Upper lobe of left lung (tissue), 6 donors: ENCODE data around the gene LARP1B. TPM values are rescaled to one million over a fixed set of nuclear protein-coding genes. Genes with fewer than 3 reads are reported as not detected.

ENCODE experiments used
- ATAC-seq, 2 donors: fragments of 200-7000 bp; cut with Tn5 transposase; one replicate each; pipeline ENCODE4 v1.9.1; 2022; ENCODE audit warnings: mild to moderate bottlenecking in 2 of 2, moderate library complexity in 2 of 2; ENCODE audit not compliant: low FRiP score in 2 of 2
- DNase-seq, 2 donors: peaks; one replicate each; pipeline ENCODE4 v3.0.0-alpha.2; 2019 to 2020
- H3K27ac ChIP-seq, 4 donors: fragments of 200-600 bp; sonication (generic); one replicate each; pipeline ENCODE4 v1.5.1; 2016 to 2019
- H3K27me3 ChIP-seq, 4 donors: fragments of 200-600 bp; sonication (generic); one replicate each; pipeline ENCODE4 v1.5.1; 2017 to 2019
- H3K36me3 ChIP-seq, 4 donors: fragments of 200-600 bp; sonication (generic); one replicate each; pipeline ENCODE4 v1.5.1; 2016 to 2019
- H3K4me1 ChIP-seq, 4 donors: fragments of 200-600 bp; sonication (generic); one replicate each; pipeline ENCODE4 v1.5.1; 2018 to 2019
- H3K4me3 ChIP-seq, 4 donors: fragments of 200-600 bp; sonication (generic); one replicate each; pipeline ENCODE4 v1.5.1; 2017 to 2019; ENCODE audit warnings: mild to moderate bottlenecking in 2 of 4, moderate library complexity in 1 of 4
- H3K9me3 ChIP-seq, 4 donors: fragments of 200-600 bp; sonication (generic); one replicate each; pipeline ENCODE4 v1.5.1; 2018 to 2019
- EP300 ChIP-seq, 4 donors: sonication (generic); formaldehyde crosslinking; IDR thresholded peaks; one replicate each; pipeline ENCODE4 v1.5.1; 2017; ENCODE audit warnings: antibody characterized with exemption in 4 of 4, control low read depth in 2 of 4
- POLR2A ChIP-seq, 4 donors: fragments of 450-650 bp; IDR thresholded peaks; one replicate each; pipeline ENCODE4 v1.5.1; 2016 to 2017; ENCODE audit warnings: antibody characterized with exemption in 4 of 4, mild to moderate bottlenecking in 2 of 4
- POLR2AphosphoS5 ChIP-seq, 2 donors: sonication (generic); formaldehyde crosslinking; IDR thresholded peaks; one replicate each; pipeline ENCODE4 v1.5.1; 2017; ENCODE audit warnings: antibody characterized with exemption in 2 of 2
- WGBS, 2 donors: methylation state at CpG; one replicate each; pipeline ENCODE4 v1.1.5; 2017 to 2018; 5-methylcytosine and 5-hydroxymethylcytosine counted together
- total RNA-seq, 6 donors: library from RNA; depleted of rRNA in 4 of 6; stranded (reverse); fragments of >200 nt in 4 of 6; gene quantifications; one replicate each; pipeline versions ENCODE4 v1.1.0 to v1.2.1, GENCODE V29; 2016 to 2021
- TF ChIP-seq, protein P1 (sequence below), 6 experiments: fragments of 450-650 bp in 4 of 6; fragments of 200-600 bp in 2 of 6; sonication (generic) in 2 of 6; IDR thresholded peaks; one replicate each; pipeline ENCODE4 v1.5.1; 2016 to 2019; ENCODE audit warnings: antibody characterized with exemption in 6 of 6
- donor health status: DM: no; HTN: no; CAD: no; lungs with moderate emphysema.
- donor health status: DM: no; HTN: yes; CAD: no; lungs with severe emphysema.

LARP1B gene
- total RNA-seq, 6 donors from 2014 or later: 13.8 to 41.7 (median 20.7) TPM

DNA sequence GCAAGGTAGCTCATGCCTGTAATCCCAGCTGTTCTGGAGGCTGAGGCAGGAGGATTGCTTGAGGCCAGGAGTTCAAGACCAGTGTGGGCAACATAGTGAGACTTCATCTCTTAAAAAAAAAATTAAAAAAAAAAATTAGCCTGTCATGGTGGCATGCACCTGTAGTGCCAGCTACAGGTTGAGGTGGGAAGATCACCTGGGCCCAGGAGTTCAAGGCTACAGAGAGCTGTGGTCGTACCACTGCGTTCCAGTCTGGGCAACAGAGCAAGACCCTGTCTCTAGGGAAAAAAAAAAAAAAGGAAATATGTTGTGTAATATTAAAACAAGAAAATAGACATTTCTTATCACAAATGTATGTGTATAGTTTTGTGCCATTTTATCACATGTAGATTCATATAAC, 97.8 kb downstream of the LARP1B start:
- TF ChIP-seq POLR2A (IDR thresholded peaks at IDR 0.05) (no peak), EP300 (IDR thresholded peaks at IDR 0.05) (no peak), POLR2AphosphoS5 (IDR thresholded peaks at IDR 0.05) (no peak)
- TF ChIP-seq, protein P1, sequence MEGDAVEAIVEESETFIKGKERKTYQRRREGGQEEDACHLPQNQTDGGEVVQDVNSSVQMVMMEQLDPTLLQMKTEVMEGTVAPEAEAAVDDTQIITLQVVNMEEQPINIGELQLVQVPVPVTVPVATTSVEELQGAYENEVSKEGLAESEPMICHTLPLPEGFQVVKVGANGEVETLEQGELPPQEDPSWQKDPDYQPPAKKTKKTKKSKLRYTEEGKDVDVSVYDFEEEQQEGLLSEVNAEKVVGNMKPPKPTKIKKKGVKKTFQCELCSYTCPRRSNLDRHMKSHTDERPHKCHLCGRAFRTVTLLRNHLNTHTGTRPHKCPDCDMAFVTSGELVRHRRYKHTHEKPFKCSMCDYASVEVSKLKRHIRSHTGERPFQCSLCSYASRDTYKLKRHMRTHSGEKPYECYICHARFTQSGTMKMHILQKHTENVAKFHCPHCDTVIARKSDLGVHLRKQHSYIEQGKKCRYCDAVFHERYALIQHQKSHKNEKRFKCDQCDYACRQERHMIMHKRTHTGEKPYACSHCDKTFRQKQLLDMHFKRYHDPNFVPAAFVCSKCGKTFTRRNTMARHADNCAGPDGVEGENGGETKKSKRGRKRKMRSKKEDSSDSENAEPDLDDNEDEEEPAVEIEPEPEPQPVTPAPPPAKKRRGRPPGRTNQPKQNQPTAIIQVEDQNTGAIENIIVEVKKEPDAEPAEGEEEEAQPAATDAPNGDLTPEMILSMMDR (IDR thresholded peaks at IDR 0.05): no peak
- H3K4me3 ChIP-seq: no peak overlapping the region
- H3K27ac ChIP-seq: no peak overlapping the region
- ATAC-seq (no peak), DNase-seq (no peak)
- no peaks in the 10 kb centered on the region for H3K27me3 ChIP-seq
- H3K36me3 ChIP-seq: peaks cover 0 to 5% (median 0%) of the 10 kb centered on the region in 4 donors
- 94% methylated on average over 2 of the region's 2 CpGs for WGBS, 2 donors
- peaks cover 0 to 3% (median 0%) of the 10 kb centered on the region in 4 donors for H3K4me1 ChIP-seq
- no peaks in the 10 kb centered on the region for H3K9me3 ChIP-seq

GRCh38 chr4:128159967-128160366, 98.9 kb downstream of the LARP1B start:
- ATAC-seq: no peak
- DNase-seq: no peak
- Histone ChIP-seq H3K4me3 (no peak overlapping the region), H3K27me3 (no peaks in the 10 kb centered on the region), H3K36me3 (peaks cover 0 to 5% (median 0%) of the 10 kb centered on the region in 4 donors), H3K4me1 (peaks cover 0 to 3% (median 0%) of the 10 kb centered on the region in 4 donors), H3K27ac (no peak overlapping the region), H3K9me3 (no peaks in the 10 kb centered on the region)
- WGBS, 2 donors: 76 to 78% methylated on average over 2 of the region's 2 CpGs
- TF ChIP-seq EP300 (IDR thresholded peaks at IDR 0.05) (no peak), POLR2AphosphoS5 (IDR thresholded peaks at IDR 0.05) (no peak), POLR2A (IDR thresholded peaks at IDR 0.05) (no peak)
- TF ChIP-seq, protein P1 (IDR thresholded peaks at IDR 0.05): no peak

DNA sequence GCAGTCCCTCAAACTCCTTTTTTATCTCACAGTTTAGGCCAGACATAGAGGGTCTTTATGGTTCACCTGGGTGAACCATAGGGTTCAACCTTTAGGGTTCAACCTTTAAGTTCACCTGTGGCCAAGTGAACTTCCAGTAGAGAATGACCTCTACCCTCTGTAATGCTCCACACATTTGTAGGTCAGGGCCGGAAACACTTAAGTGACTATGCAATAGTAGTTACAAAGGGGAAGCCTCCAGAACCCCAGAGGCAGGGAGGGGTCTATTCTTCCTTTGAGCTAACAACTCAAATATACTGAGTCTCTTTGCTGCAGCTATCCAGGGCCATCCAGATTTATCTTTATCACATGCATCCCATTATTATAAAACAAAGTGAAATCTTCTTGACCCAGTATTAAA, 100.0 kb downstream of the LARP1B start:
- WGBS, 2 donors: 77 to 80% methylated on average over 1 of the region's 1 CpG
- DNase-seq (no peak), ATAC-seq (no peak)
- Histone ChIP-seq H3K4me3 (no peak overlapping the region), H3K9me3 (no peaks in the 10 kb centered on the region), H3K27ac (no peak overlapping the region), H3K36me3 (no peaks in the 10 kb centered on the region), H3K4me1 (peaks cover 0 to 3% (median 0%) of the 10 kb centered on the region in 4 donors), H3K27me3 (no peaks in the 10 kb centered on the region)
- TF ChIP-seq POLR2AphosphoS5 (IDR thresholded peaks at IDR 0.05) (no peak), EP300 (IDR thresholded peaks at IDR 0.05) (no peak), POLR2A (IDR thresholded peaks at IDR 0.05) (no peak)
- TF ChIP-seq, protein P1 (IDR thresholded peaks at IDR 0.05): no peak

- ATAC-seq (no peak), DNase-seq (no peak)
- 86 to 97% methylated on average over 1 of the region's 1 CpG for WGBS, 2 donors
These were observed 101.3 kb downstream of the LARP1B start for GRCh38 chr4:128162434-128162833.

More at GRCh38 chr4:128162434-128162833, 101.3 kb downstream of the LARP1B start:
- Histone ChIP-seq H3K9me3 (no peaks in the 10 kb centered on the region), H3K27me3 (no peaks in the 10 kb centered on the region), H3K4me1 (peaks cover 0 to 3% (median 0%) of the 10 kb centered on the region in 4 donors), H3K4me3 (no peak overlapping the region), H3K27ac (no peak overlapping the region), H3K36me3 (no peaks in the 10 kb centered on the region)
- TF ChIP-seq POLR2AphosphoS5 (IDR thresholded peaks at IDR 0.05) (no peak), EP300 (IDR thresholded peaks at IDR 0.05) (no peak), POLR2A (IDR thresholded peaks at IDR 0.05) (no peak)
- TF ChIP-seq, protein P1 (IDR thresholded peaks at IDR 0.05): no peak
